IMR-90 (cell line): ENCODE data around the gene AJM1. TPM values are rescaled to one million over a fixed set of nuclear protein-coding genes. Genes with fewer than 3 reads are reported as not detected.

ENCODE experiments used
- ATAC-seq: fragments of 200-7000 bp; cut with Tn5 transposase; 2 replicates; pipeline ENCODE4 v1.9.1; 2020; ENCODE audit warnings: low read depth, mild to moderate bottlenecking, moderate library complexity
- BruUV-seq: library from RNA; stranded (reverse); fragments of 400-500 nt; replicated peaks from 2 replicates; lab custom pipeline; 2021; lab: Mats Ljungman, UMichigan
- CTCF ChIA-PET: fragments of 300-600 bp; formaldehyde crosslinking; extraction: SDS; loops from one replicate; lab custom pipeline; 2021; ENCODE audit warnings: antibody characterized with exemption; lab: Yijun Ruan, JAX
- POLR2A ChIA-PET: fragments of 300-600 bp; sonication (Branson Sonifier 250); formaldehyde crosslinking; loops from one replicate; lab custom pipeline; 2022; ENCODE audit warnings: antibody characterized with exemption; ENCODE audit not compliant: unreplicated experiment; lab: Charles Lee
- DNase-seq: peaks from one replicate; pipeline ENCODE4 v3.0.0; 2013
- H2AFZ ChIP-seq: replicated peaks from 2 replicates; pipeline ENCODE3; 2013; ENCODE audit warnings: low read length, mild to moderate bottlenecking; ENCODE audit not compliant: poor library complexity
- H2AK5ac ChIP-seq: 2 replicates; pipeline ENCODE4 v1.6.1; 2013; ENCODE audit warnings: low read depth, low read length, inconsistent platforms
- H2AK9ac ChIP-seq: replicated peaks from 2 replicates; pipeline ENCODE3; 2013; ENCODE audit warnings: mild to moderate bottlenecking, low read depth, low read length, moderate library complexity; ENCODE audit not compliant: poor library complexity
- H2BK120ac ChIP-seq: 2 replicates; pipeline ENCODE4 v1.6.1; 2013; ENCODE audit warnings: low read depth, low read length, inconsistent platforms
- H2BK15ac ChIP-seq: 3 replicates; pipeline ENCODE4 v1.6.1; 2013; ENCODE audit warnings: low read depth, low read length, inconsistent platforms
- H2BK20ac ChIP-seq: 2 replicates; pipeline ENCODE4 v1.6.1; 2013; ENCODE audit warnings: low read depth, mild to moderate bottlenecking, inconsistent platforms, low read length, moderate library complexity
- H2BK5ac ChIP-seq: 2 replicates; pipeline ENCODE4 v1.6.1; 2013; ENCODE audit warnings: mild to moderate bottlenecking, low read depth, low read length, inconsistent platforms; ENCODE audit not compliant: poor library complexity, severe bottlenecking
- H3K14ac ChIP-seq: replicated peaks from 2 replicates; pipeline ENCODE4 v1.6.1; 2013; ENCODE audit warnings: low read depth, low read length, inconsistent platforms
- H3K18ac ChIP-seq: 2 replicates; pipeline ENCODE4 v1.6.1; 2013; ENCODE audit warnings: low read depth, low read length, control low read depth
- H3K23ac ChIP-seq: 2 replicates; pipeline ENCODE4 v1.6.1; 2013; ENCODE audit warnings: low read depth, low read length, inconsistent platforms
- H3K27ac ChIP-seq: 2 replicates; pipeline ENCODE4 v1.5.1; 2013; ENCODE audit warnings: mild to moderate bottlenecking, control low read depth, low read length; ENCODE audit not compliant: insufficient read depth
- H3K27me3 ChIP-seq: 2 replicates; pipeline ENCODE4 v1.6.1; 2013; ENCODE audit warnings: low read length; ENCODE audit not compliant: control insufficient read depth, insufficient read depth
- H3K36me3 ChIP-seq: 2 replicates; pipeline ENCODE4 v1.6.1; 2013; ENCODE audit warnings: low read length, mixed read lengths; ENCODE audit not compliant: control insufficient read depth, insufficient read depth
- H3K4ac ChIP-seq: 2 replicates; pipeline ENCODE4 v1.6.1; 2013; ENCODE audit warnings: low read depth, low read length, inconsistent platforms
- H3K4me1 ChIP-seq: 2 replicates; pipeline ENCODE4 v1.6.1; 2013; ENCODE audit warnings: low read length, mixed read lengths; ENCODE audit not compliant: control insufficient read depth, insufficient read depth
- H3K4me2 ChIP-seq: 2 replicates; pipeline ENCODE4 v1.6.1; 2013; ENCODE audit warnings: low read depth, mild to moderate bottlenecking, control low read depth, low read length, moderate library complexity
- H3K4me3 ChIP-seq: 2 replicates; pipeline ENCODE4 v1.5.1; 2013; ENCODE audit warnings: low read depth, mild to moderate bottlenecking, control low read depth, low read length, moderate library complexity; ENCODE audit not compliant: insufficient read depth
- H3K56ac ChIP-seq: 2 replicates; pipeline ENCODE4 v1.6.1; 2013; ENCODE audit warnings: low read length, inconsistent platforms; ENCODE audit not compliant: insufficient read depth; ENCODE audit errors: extremely low read depth
- H3K79me1 ChIP-seq, 2 experiments: 2 replicates each; pipeline ENCODE4 v1.6.1; 2013; ENCODE audit warnings: low read length in 2 of 2, inconsistent platforms in 1 of 2, low read depth in 1 of 2
- H3K9ac ChIP-seq: 2 replicates; pipeline ENCODE4 v1.6.1; 2013; ENCODE audit warnings: low read depth, low read length, control low read depth
- H3K9me1 ChIP-seq: 2 replicates; pipeline ENCODE4 v1.6.1; 2013; ENCODE audit warnings: low read length, inconsistent platforms; ENCODE audit not compliant: insufficient read depth
- H3K9me3 ChIP-seq: 2 replicates; pipeline ENCODE4 v1.6.1; 2013; ENCODE audit warnings: low read length; ENCODE audit not compliant: control insufficient read depth, insufficient read depth
- H4K20me1 ChIP-seq: 2 replicates; pipeline ENCODE4 v1.6.1; 2013; ENCODE audit warnings: low read length, inconsistent platforms; ENCODE audit not compliant: insufficient read depth
- H4K5ac ChIP-seq: 2 replicates; pipeline ENCODE4 v1.6.1; 2013; ENCODE audit warnings: mild to moderate bottlenecking, low read depth, low read length, control low read depth
- H4K8ac ChIP-seq, 2 experiments: 2 replicates each; pipeline ENCODE4 v1.6.1; 2013; ENCODE audit warnings: low read depth in 2 of 2, low read length in 2 of 2, control low read depth in 1 of 2, inconsistent platforms in 1 of 2
- H4K91ac ChIP-seq: 2 replicates; pipeline ENCODE4 v1.6.1; 2013; ENCODE audit warnings: low read depth, low read length, inconsistent platforms; ENCODE audit not compliant: insufficient read depth
- FOS ChIP-seq: fragments of 150-350 bp; IDR thresholded peaks from 2 replicates; pipeline ENCODE4 v1.6.1; 2016; ENCODE audit warnings: low read depth, low read length
- RFX5 ChIP-seq: IDR thresholded peaks from 2 replicates; pipeline ENCODE4 v1.8.0; 2012; ENCODE audit warnings: low read depth, mild to moderate bottlenecking, low read length, moderate library complexity
- WGBS, 2 experiments: methylation state at CpG; one replicate each; pipeline versions ENCODE4 v1.1.5 to v1.1.7; 2013; ENCODE audit warnings: missing lambda C conversion rate in 2 of 2; ENCODE audit not compliant: insufficient read length in 1 of 2; ENCODE audit errors: extremely low coverage in 2 of 2; 5-methylcytosine and 5-hydroxymethylcytosine counted together
- dilution Hi-C: fragments of 300-500 bp; cut with HindIII; formaldehyde crosslinking; loops from one replicate; pipeline ENCODE4 v1.14.3; 2018; ENCODE audit warnings: low sequenced_read_pairs; ENCODE audit not compliant: unreplicated experiment
- in situ Hi-C: fragments of 300-500 bp; cut with MboI; formaldehyde crosslinking; loops from 3 replicates; pipeline ENCODE4 v1.14.3; 2019; ENCODE audit warnings: low sequenced_read_pairs, inconsistent platforms, mixed read lengths
- intact Hi-C: fragments of 100-400 bp; cut with micrococcal nuclease; formaldehyde crosslinking; loops from 2 replicates; pipeline ENCODE4 v1.10.0; 2022
- polyA plus RNA-seq, 3 experiments: library from polyadenylated mRNA; depleted of rRNA; stranded (reverse); fragments of >200 nt; gene quantifications; 2 replicates each; pipeline ENCODE4 v1.2.3, GENCODE V29; 2012; ENCODE audit warnings: low replicate concordance in 1 of 3
- total RNA-seq: library from RNA; depleted of rRNA; stranded (reverse); fragments of >200 nt; gene quantifications from 2 replicates; pipeline ENCODE4 v1.2.3, GENCODE V29; 2012

AJM1 gene
- total and polyA plus RNA-seq, 2 of the 4 experiments (the other 2 are of a cell fraction), result 0.18 to 1.5 TPM

GRCh38 chr9:136806067-136806466 is 36.2 kb upstream of the AJM1 start:
- Histone ChIP-seq H3K27me3 (peaks cover 8% of the 10 kb centered on the region), H3K4me3 (no peak overlapping the region), H2BK15ac (no peak overlapping the region), H4K8ac (no peak overlapping the region), H3K18ac (no peak overlapping the region), H2BK20ac (no peak overlapping the region), H2AFZ (no peak overlapping the region), H2BK120ac (no peak overlapping the region), H3K9me3 (no peaks in the 10 kb centered on the region), H3K36me3 (peaks cover 2% of the 10 kb centered on the region), H3K4ac (no peak overlapping the region), H3K4me1 (peaks cover 13% of the 10 kb centered on the region), H3K9me1 (no peaks in the 10 kb centered on the region), H3K79me1 (peaks cover 23 to 33% of the 10 kb centered on the region in 2 experiments), H4K91ac (no peak overlapping the region), H4K20me1 (peaks cover 11% of the 10 kb centered on the region; the same call in 1 of the 2 replicates), H3K27ac (no peak overlapping the region), H3K56ac (no peak overlapping the region), H2AK5ac (no peak overlapping the region), H3K23ac (no peak overlapping the region), H3K14ac (no peak overlapping the region), H3K4me2 (no peak overlapping the region), H4K5ac (no peak overlapping the region), H2AK9ac (peak overlapping the region; percentile 67), H3K9ac (no peak overlapping the region), H2BK5ac (no peak overlapping the region)
- ChIA-PET CTCF (interaction anchor here (0.6 kb wide), 1 partner anchor 36 kb away, joined by 3 read pairs; the partner anchor contains the start of gene AJM1), POLR2A (no interaction called here)
- intact Hi-C loops, result no loop called here
- ATAC-seq, result no peak
- 100% methylated on average over 6 of the region's 10 CpGs; no CpG with 5 or more reads in 1 of the 2 experiments for WGBS, 2 experiments
- in situ Hi-C loops, result no loop called here
- DNase-seq, result no peak
- dilution Hi-C loops, result no loop called here
- no peak for TF ChIP-seq RFX5
- no peak for TF ChIP-seq FOS
- BruUV-seq, result no TSS peak
